Spinal cord (tissue), 10 donors: ENCODE data around the gene IRF8. TPM values are rescaled to one million over a fixed set of nuclear protein-coding genes. Genes with fewer than 3 reads are reported as not detected.

ENCODE experiments used
- DNase-seq, 6 donors: peaks; one replicate each; pipeline versions ENCODE4 v3.0.0 to v3.0.0-alpha.2; 2013 to 2015; ENCODE audit warnings: low spot score in 6 of 6, low read depth in 4 of 6
- H3K27ac ChIP-seq: one replicate; pipeline ENCODE4 v1.5.1; 2013; ENCODE audit warnings: low read depth, low read length, control low read depth
- H3K27me3 ChIP-seq: one replicate; pipeline ENCODE4 v1.6.1; 2013; ENCODE audit warnings: low read length; ENCODE audit not compliant: control insufficient read depth, insufficient read depth
- H3K36me3 ChIP-seq: one replicate; pipeline ENCODE4 v1.6.1; 2013; ENCODE audit warnings: low read length; ENCODE audit not compliant: control insufficient read depth, insufficient read depth
- H3K4me1 ChIP-seq: one replicate; pipeline ENCODE4 v1.6.1; 2013; ENCODE audit warnings: low read length; ENCODE audit not compliant: control insufficient read depth, insufficient read depth
- H3K4me3 ChIP-seq: one replicate; pipeline ENCODE4 v1.5.1; 2013; ENCODE audit warnings: low read depth, low read length, control low read depth
- H3K9me3 ChIP-seq: one replicate; pipeline ENCODE4 v1.6.1; 2013; ENCODE audit warnings: low read length; ENCODE audit not compliant: control insufficient read depth, insufficient read depth
- WGBS: methylation state at CpG from one replicate; pipeline ENCODE4 v1.1.5; 2013; ENCODE audit warnings: missing lambda C conversion rate; ENCODE audit not compliant: insufficient coverage; 5-methylcytosine and 5-hydroxymethylcytosine counted together
- polyA plus RNA-seq, 2 donors: library from polyadenylated mRNA; unstranded; fragments of 120-200 nt; gene quantifications; one replicate each; pipeline ENCODE4 v1.2.1, GENCODE V29; 2013; ENCODE audit not compliant: insufficient read length in 2 of 2
- total RNA-seq, 2 donors: library from RNA; depleted of rRNA in 1 of 2; stranded (reverse); fragments of 120-200 nt in 1 of 2; fragments of >200 nt in 1 of 2; gene quantifications; one replicate each; pipeline versions ENCODE4 v1.2.3 to v1.2.4, GENCODE V29; 2013 to 2014
- donor health status: healthy.

Gene IRF8
- total and polyA plus RNA-seq, 4 donors = 9.0 to 20.5 (median 15.2) TPM

DNA sequence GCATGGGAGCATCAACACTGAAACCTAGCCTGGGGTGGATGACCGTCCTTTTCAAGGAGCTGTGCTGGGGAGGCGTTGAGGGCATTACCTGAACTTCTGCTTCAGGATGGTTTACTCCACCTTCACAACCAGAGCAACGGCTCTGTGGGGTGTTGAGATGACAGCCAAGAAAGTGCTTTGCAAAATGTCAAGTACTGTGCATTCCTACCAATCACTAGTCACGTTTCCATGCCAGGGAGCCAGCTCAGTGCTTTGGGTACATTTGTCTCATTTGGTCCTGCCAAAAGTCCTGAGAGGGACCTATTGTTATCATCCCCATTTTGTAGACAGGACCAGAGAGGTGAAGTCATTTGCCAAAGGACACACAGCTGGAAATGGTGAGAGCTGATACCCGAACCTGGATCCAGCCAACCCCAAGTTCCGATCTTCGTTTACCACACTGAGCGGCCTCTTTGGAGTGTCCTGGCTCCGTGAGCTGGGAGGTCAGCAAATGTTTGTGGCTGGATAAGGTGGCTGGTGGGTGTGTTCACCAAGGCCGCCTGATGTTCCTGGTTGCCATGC lies 61.6 kb downstream of the IRF8 start:
- no peak overlapping the region for H3K4me3 ChIP-seq
- peaks cover 25% of the 10 kb centered on the region for H3K4me1 ChIP-seq
- H3K36me3 ChIP-seq = no peaks in the 10 kb centered on the region
- no peaks in the 10 kb centered on the region for H3K27me3 ChIP-seq
- H3K9me3 ChIP-seq = no peaks in the 10 kb centered on the region
- DNase-seq = no peak
- WGBS = 68% methylated on average over 7 of the region's 10 CpGs
- H3K27ac ChIP-seq = no peak overlapping the region

GRCh38 chr16:85961988-85962915 lies 63.3 kb downstream of the IRF8 start:
- Histone ChIP-seq H3K4me3 (no peak overlapping the region), H3K4me1 (peaks cover 25% of the 10 kb centered on the region), H3K9me3 (no peaks in the 10 kb centered on the region), H3K36me3 (no peaks in the 10 kb centered on the region), H3K27ac (no peak overlapping the region), H3K27me3 (no peaks in the 10 kb centered on the region)
- DNase-seq = no peak
- 91% methylated on average over 17 of the region's 22 CpGs for WGBS

DNA sequence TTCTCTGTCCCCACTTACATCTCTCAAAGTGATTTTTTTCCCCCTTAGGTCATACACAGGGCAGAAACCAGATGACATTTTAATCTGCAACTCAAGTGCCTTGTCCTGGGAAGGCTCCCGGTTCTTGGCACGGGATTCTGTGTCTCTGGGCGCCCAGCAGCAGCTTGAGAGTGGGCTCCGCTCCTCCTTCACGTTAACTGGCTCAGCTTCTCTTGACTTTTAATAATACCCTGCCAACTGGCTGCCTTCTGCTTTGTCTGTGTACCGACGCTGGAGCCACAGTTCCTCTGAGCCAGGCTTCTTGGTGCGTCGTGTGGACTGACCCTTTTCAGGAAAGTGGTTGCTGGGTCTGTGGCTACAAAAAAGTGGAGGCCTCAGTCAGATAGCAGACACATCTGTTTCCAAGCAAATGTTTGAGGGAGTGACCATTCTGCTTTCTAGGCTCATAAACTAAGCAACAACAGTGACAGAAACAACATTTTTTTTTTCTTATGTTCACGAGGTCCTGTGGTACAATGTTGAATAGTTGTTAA lies 64.9 kb downstream of the IRF8 start:
- Histone ChIP-seq H3K27me3 (no peaks in the 10 kb centered on the region), H3K36me3 (no peaks in the 10 kb centered on the region), H3K4me1 (peaks cover 25% of the 10 kb centered on the region), H3K27ac (no peak overlapping the region), H3K4me3 (no peak overlapping the region), H3K9me3 (no peaks in the 10 kb centered on the region)
- 16% methylated on average over 9 of the region's 10 CpGs for WGBS
- DNase-seq = peak in 5 of 6 donors; percentile 29 to 87 (median 56)

DNA sequence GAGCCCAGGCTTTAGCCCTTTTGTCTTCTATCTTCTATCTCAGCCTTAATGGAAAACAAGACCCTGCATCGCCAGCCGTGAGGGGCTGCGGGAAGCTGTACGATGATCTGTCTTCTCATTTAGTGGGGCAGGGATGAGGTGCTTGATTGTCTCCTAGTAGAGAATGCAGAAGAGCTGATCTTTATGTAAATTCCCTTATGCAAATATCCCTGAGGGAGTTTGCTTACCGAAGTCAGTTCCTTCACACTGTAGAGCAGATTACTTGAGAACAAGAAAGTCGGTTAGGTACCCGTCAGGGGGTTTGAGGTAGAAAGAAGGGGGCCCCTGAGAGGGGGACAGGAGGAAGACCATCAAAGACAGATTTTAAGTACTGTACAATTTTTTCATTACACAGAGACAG lies 66.2 kb downstream of the IRF8 start:
- WGBS = no CpG with 5 or more reads among the region's 7 CpGs
- peak in 1 of 6 donors; percentile 35 for DNase-seq
- Histone ChIP-seq H3K4me3 (no peak overlapping the region), H3K9me3 (no peaks in the 10 kb centered on the region), H3K4me1 (peaks cover 25% of the 10 kb centered on the region), H3K27me3 (peaks cover 3% of the 10 kb centered on the region), H3K36me3 (no peaks in the 10 kb centered on the region), H3K27ac (no peak overlapping the region)

GRCh38 chr16:85967111-85967510 lies 68.1 kb downstream of the IRF8 start:
- WGBS = 79% methylated on average over 1 of the region's 2 CpGs
- H3K9me3 ChIP-seq = no peaks in the 10 kb centered on the region
- peaks cover 25% of the 10 kb centered on the region for H3K4me1 ChIP-seq
- H3K4me3 ChIP-seq = no peak overlapping the region
- H3K27me3 ChIP-seq = peaks cover 4% of the 10 kb centered on the region
- H3K36me3 ChIP-seq = no peaks in the 10 kb centered on the region
- no peak for DNase-seq
- no peak overlapping the region for H3K27ac ChIP-seq

- WGBS = 81% methylated on average over 9 of the region's 14 CpGs
- no peaks in the 10 kb centered on the region for H3K9me3 ChIP-seq
Measured at GRCh38 chr16:85968041-85968920, 69.3 kb downstream of the IRF8 start.

GRCh38 chr16:85969159-85969558 lies 70.2 kb downstream of the IRF8 start:
- Histone ChIP-seq H3K9me3 (no peaks in the 10 kb centered on the region), H3K36me3 (no peaks in the 10 kb centered on the region), H3K4me1 (peaks cover 11% of the 10 kb centered on the region), H3K4me3 (no peak overlapping the region), H3K27ac (no peak overlapping the region), H3K27me3 (peaks cover 4% of the 10 kb centered on the region)
- WGBS = 63% methylated on average over 2 of the region's 2 CpGs
- DNase-seq = no peak

More at GRCh38 chr16:85968041-85968920, 69.3 kb downstream of the IRF8 start:
- no peak for DNase-seq
- no peaks in the 10 kb centered on the region for H3K36me3 ChIP-seq
- H3K27me3 ChIP-seq = peaks cover 4% of the 10 kb centered on the region
- H3K4me3 ChIP-seq = no peak overlapping the region
- peaks cover 16% of the 10 kb centered on the region for H3K4me1 ChIP-seq
- H3K27ac ChIP-seq = no peak overlapping the region

GRCh38 chr16:85969591-85969990 lies 70.6 kb downstream of the IRF8 start:
- Histone ChIP-seq H3K4me3 (no peak overlapping the region), H3K36me3 (no peaks in the 10 kb centered on the region), H3K27ac (no peak overlapping the region), H3K27me3 (peaks cover 4% of the 10 kb centered on the region), H3K4me1 (peaks cover 6% of the 10 kb centered on the region), H3K9me3 (no peaks in the 10 kb centered on the region)
- no peak for DNase-seq
- 40% methylated on average over 8 of the region's 9 CpGs for WGBS

GRCh38 chr16:85970016-85970733 lies 71.2 kb downstream of the IRF8 start:
- Histone ChIP-seq H3K36me3 (no peaks in the 10 kb centered on the region), H3K27ac (no peak overlapping the region), H3K4me3 (no peak overlapping the region), H3K27me3 (peaks cover 4% of the 10 kb centered on the region), H3K4me1 (peaks cover under 1% of the 10 kb centered on the region), H3K9me3 (no peaks in the 10 kb centered on the region)
- DNase-seq = no peak
- 73% methylated on average over 8 of the region's 14 CpGs for WGBS
